ENCODE measurements around the gene AKAP13. TPM values are rescaled to one million over a fixed set of nuclear protein-coding genes. Genes with fewer than 3 reads are reported as not detected.

AKAP13 gene
- total and polyA plus RNA-seq, 2 of the 13 experiments (the other 11 are each of a cell fraction or from before 2014, with no cell fraction given) = 6.7 to 27.1 TPM

DNA sequence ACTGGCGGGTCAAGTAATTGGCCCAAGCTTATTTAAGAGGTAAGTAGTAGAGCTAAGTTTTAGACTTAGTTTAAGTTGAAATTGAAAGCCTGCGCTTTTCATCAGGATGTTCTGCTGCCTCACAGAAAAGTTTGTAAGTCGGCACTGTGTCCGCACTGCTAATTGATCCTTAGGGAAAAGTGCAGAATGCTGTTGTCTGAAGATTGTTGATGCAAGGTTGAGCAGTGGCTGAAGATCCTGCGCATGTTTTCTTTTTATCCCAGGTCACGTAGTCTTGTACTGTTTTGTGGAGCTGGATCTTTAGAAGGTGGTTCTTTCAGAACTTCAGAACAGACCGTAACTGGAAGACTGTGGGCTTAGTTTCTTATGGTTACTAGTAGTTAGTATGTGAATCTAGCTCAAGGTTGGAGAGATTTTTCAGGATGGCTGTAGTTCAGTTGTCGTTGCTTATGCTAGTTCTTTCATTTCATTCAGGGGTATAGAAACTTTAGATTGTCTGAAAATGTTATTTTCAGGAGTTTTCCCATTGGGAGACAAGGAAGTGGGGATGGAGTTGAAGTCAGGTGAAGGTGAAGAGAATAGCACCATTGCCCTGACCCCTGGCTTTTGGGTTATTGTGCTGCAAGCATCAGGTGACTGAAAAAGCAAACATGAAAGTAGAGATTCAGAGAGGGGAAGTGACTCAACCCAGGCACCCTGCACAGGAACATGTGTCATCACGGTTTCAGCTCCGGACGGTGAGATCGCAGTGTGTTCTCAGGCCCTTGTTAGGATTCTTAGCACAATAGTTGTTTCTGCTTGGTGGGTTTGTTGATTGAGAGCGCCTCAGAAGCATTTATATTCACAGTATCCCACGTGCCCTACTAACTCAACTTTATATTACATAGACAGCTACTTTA is 32.8 kb downstream of the AKAP13 start:
- no peaks in the 10 kb centered on the region for H4K20me1 ChIP-seq (ENCODE audit: insufficient read depth, low read length)
- intact Hi-C loops (cut with micrococcal nuclease; ENCODE audit: unreplicated experiment) = loop anchor here (1.0 to 10.0 kb wide), 3 partner anchors 18 to 117 kb away; no protein-coding TSS in a partner anchor
- WGBS (ENCODE audit: low lambda C conversion rate) = 52% methylated on average over 14 of the region's 14 CpGs
- POLR2A ChIA-PET = interaction anchor here (0.9 to 2.6 kb wide), 7 partner anchors 19 to 117 kb away, joined by 3 to 9 read pairs (median 3); partner anchors contain the start of gene AKAP13
- H3K36me3 ChIP-seq (replicated peaks in 1 of 2; ENCODE audit: control insufficient read depth in 1 of 2, insufficient read depth in 2 of 2, low read length in 2 of 2) = no peaks in the 10 kb centered on the region
- peak overlapping the region; percentile 54 for H3K4me2 ChIP-seq (ENCODE audit: low read depth, low read length)
- no TSS peak for BruUV-seq (replicated peaks)
- H3K9me3 ChIP-seq (ENCODE audit: low read length) = no peaks in the 10 kb centered on the region
- H3K27ac ChIP-seq (ENCODE audit: extremely low read length, insufficient read depth, low read length) = peak overlapping the region; percentile 52
- FAIRE-seq (peak; percentile 89), ATAC-seq (peak; percentile 100), DNase-seq (ENCODE audit: low spot score) (peak; percentile 90)
- no peak overlapping the region for H2AFZ ChIP-seq (ENCODE audit: low read length)
- CTCF ChIA-PET (ENCODE audit: low intra/inter-chr PET ratio, low total read pairs) = interaction anchor here (0.9 to 1.5 kb wide), 2 partner anchors 82 to 117 kb away, joined by 3 to 4 read pairs; no protein-coding TSS in a partner anchor
- H3K4me3 ChIP-seq (replicated peaks in 1 of 3; ENCODE audit: insufficient read depth in 1 of 3, low read depth in 2 of 3, low read length in 3 of 3) = no peak overlapping the region
- H3K4me1 ChIP-seq (ENCODE audit: insufficient read depth, low read length) = peaks cover 34% of the 10 kb centered on the region
- H3K79me2 ChIP-seq (ENCODE audit: insufficient read depth, low read length) = peaks cover 61% of the 10 kb centered on the region
- H3K27me3 ChIP-seq (ENCODE audit: control insufficient read depth in 1 of 2, insufficient read depth in 2 of 2, low read length in 2 of 2) = no peaks in the 10 kb centered on the region; a peak in 1 of 5 replicates
- in situ Hi-C loops (cut with HindIII; ENCODE audit: extremely low pct_ligation_motif_present, low pct_unique_long_range_greater_than_20kb) = no loop called here
- H3K9ac ChIP-seq (ENCODE audit: insufficient read depth, low read depth, low read length) = no peak overlapping the region
- TF ChIP-seq ZSCAN29 (CRISPR knock-in tag; conservative IDR thresholded peaks at IDR 0.05) (no peak), NR2C2 (CRISPR knock-in tag; IDR thresholded peaks at IDR 0.05; ENCODE audit: borderline replicate concordance) (peak; percentile 57; the same call in 1 of the 2 replicates), FOSL1 (CRISPR knock-in tag; IDR thresholded peaks at IDR 0.05; ENCODE audit: borderline replicate concordance) (peak; percentile 76; the same call in 1 of the 2 replicates), SALL1 (CRISPR knock-in tag; IDR thresholded peaks at IDR 0.05) (peak; percentile 77), ZNF367 (CRISPR knock-in tag; IDR thresholded peaks at IDR 0.05; ENCODE audit: borderline replicate concordance) (no peak), TBX3 (IDR thresholded peaks at IDR 0.05; ENCODE audit: borderline replicate concordance) (peak; percentile 47; the same call in 1 of the 2 replicates), ZNF644 (CRISPR knock-in tag; IDR thresholded peaks at IDR 0.05; ENCODE audit: low read depth) (peak; percentile 56; the same call in 1 of the 2 replicates), MXI1 (IDR thresholded peaks at IDR 0.05; ENCODE audit: borderline replicate concordance, low read depth, low read length) (peak; percentile 82; the same call in 1 of the 3 replicates), ZNF574 (CRISPR knock-in tag; IDR thresholded peaks at IDR 0.05) (0 out of 2 replicates have a peak, but pooled peaks have one; percentile 21), ZNF317 (CRISPR knock-in tag; IDR thresholded peaks at IDR 0.05) (no peak), RARG (CRISPR knock-in tag; IDR thresholded peaks at IDR 0.05; ENCODE audit: low read depth) (no peak), NCOA2 (CRISPR knock-in tag; IDR thresholded peaks at IDR 0.05) (peak; percentile 82), RFXANK (CRISPR knock-in tag; IDR thresholded peaks at IDR 0.05) (no peak), HNRNPK (IDR thresholded peaks at IDR 0.05; ENCODE audit: low read depth, low read length, poor library complexity, severe bottlenecking) (no peak)
- TF ChIP-seq, protein P1, sequence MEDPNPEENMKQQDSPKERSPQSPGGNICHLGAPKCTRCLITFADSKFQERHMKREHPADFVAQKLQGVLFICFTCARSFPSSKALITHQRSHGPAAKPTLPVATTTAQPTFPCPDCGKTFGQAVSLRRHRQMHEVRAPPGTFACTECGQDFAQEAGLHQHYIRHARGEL (CRISPR knock-in tag; IDR thresholded peaks at IDR 0.05) = no peak
- TF ChIP-seq, protein P2, sequence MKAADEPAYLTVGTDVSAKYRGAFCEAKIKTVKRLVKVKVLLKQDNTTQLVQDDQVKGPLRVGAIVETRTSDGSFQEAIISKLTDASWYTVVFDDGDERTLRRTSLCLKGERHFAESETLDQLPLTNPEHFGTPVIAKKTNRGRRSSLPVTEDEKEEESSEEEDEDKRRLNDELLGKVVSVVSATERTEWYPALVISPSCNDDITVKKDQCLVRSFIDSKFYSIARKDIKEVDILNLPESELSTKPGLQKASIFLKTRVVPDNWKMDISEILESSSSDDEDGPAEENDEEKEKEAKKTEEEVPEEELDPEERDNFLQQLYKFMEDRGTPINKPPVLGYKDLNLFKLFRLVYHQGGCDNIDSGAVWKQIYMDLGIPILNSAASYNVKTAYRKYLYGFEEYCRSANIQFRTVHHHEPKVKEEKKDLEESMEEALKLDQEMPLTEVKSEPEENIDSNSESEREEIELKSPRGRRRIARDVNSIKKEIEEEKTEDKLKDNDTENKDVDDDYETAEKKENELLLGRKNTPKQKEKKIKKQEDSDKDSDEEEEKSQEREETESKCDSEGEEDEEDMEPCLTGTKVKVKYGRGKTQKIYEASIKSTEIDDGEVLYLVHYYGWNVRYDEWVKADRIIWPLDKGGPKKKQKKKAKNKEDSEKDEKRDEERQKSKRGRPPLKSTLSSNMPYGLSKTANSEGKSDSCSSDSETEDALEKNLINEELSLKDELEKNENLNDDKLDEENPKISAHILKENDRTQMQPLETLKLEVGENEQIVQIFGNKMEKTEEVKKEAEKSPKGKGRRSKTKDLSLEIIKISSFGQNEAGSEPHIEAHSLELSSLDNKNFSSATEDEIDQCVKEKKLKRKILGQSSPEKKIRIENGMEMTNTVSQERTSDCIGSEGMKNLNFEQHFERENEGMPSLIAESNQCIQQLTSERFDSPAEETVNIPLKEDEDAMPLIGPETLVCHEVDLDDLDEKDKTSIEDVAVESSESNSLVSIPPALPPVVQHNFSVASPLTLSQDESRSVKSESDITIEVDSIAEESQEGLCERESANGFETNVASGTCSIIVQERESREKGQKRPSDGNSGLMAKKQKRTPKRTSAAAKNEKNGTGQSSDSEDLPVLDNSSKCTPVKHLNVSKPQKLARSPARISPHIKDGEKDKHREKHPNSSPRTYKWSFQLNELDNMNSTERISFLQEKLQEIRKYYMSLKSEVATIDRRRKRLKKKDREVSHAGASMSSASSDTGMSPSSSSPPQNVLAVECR (CRISPR knock-in tag; IDR thresholded peaks at IDR 0.05; ENCODE audit: borderline replicate concordance) = peak; percentile 43; the same call in 1 of the 2 replicates
